IPS DF 6.9 (cell line): ENCODE measurements around the gene MCF2L2.

Source experiments
- DNase-seq: peaks from one replicate; pipeline ENCODE4 v3.0.0-alpha.2; 2013; ENCODE audit warnings: low read depth, low spot score
- H3K27ac ChIP-seq: one replicate; pipeline ENCODE4 v1.5.1; 2013; ENCODE audit warnings: low read length, control low read depth
- H3K27me3 ChIP-seq: 2 replicates; pipeline ENCODE4 v1.6.1; 2013; ENCODE audit warnings: mild to moderate bottlenecking, low read length; ENCODE audit not compliant: control insufficient read depth, insufficient read depth
- H3K36me3 ChIP-seq: 2 replicates; pipeline ENCODE4 v1.6.1; 2013; ENCODE audit warnings: low read length; ENCODE audit not compliant: control insufficient read depth, insufficient read depth
- H3K4me1 ChIP-seq: 2 replicates; pipeline ENCODE4 v1.6.1; 2013; ENCODE audit warnings: low read length; ENCODE audit not compliant: control insufficient read depth, insufficient read depth
- H3K4me3 ChIP-seq: 2 replicates; pipeline ENCODE4 v1.5.1; 2013; ENCODE audit warnings: mild to moderate bottlenecking, low read length
- H3K9me3 ChIP-seq: 2 replicates; pipeline ENCODE4 v1.6.1; 2013; ENCODE audit warnings: low read length, inconsistent platforms; ENCODE audit not compliant: control insufficient read depth, insufficient read depth
- WGBS: extraction: QIAGEN DNeasy Blood & Tissue Kit; methylation state at CpG from one replicate; pipeline ENCODE4 v1.1.7; 2013; ENCODE audit warnings: mixed read lengths, missing lambda C conversion rate; ENCODE audit not compliant: insufficient read length, insufficient coverage; 5-methylcytosine and 5-hydroxymethylcytosine counted together

Gene MCF2L2

DNA sequence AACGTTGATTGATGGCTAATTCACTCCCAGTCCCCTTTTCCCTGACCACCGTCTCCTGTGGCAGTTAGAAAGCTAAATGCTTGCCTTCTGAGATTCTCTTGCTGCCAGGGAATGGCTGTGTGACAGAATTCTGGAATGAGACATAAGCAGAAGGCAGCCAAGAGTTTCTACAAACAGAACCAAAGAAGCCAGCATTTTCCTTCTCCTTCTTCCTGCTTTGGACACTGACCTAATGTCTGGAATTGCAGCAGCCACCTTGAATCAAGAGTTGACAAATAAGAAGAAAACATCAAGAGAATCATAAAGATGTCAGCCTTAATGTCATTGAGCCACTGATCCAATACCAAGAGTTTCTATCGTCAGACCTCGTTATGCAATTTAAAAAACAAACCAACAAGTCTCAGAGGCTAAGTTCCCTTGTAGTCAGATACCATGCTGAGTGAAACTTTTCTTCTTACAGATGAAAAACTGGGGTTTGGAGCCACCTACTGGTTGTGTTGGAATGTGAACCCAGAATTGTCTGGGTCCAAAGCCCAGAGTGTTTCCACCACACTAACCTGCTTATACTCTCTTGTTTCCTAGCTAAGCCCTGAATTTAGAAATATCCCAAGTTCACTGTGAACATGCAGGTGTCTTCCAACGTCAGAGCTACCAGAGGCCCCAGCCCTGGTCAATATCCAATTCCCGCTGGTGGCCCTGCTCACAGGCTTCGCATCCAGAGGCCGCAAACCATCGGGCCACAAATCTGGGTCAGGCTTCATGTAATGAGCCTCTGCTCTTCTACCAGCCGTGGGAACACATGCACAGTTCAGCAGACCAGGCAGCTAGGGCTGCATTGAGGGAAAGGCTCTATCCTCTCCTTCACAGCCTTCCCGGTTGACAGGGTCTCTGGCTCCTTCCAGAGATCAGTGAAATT, 42.5 kb downstream of the MCF2L2 start:
- no peak overlapping the region for H3K4me3 ChIP-seq
- no CpG with 5 or more reads among the region's 11 CpGs for WGBS
- H3K36me3 ChIP-seq: no peaks in the 10 kb centered on the region
- DNase-seq: peak; percentile 39
- H3K27ac ChIP-seq: no peak overlapping the region
- H3K9me3 ChIP-seq: no peaks in the 10 kb centered on the region
- H3K4me1 ChIP-seq: no peaks in the 10 kb centered on the region
- no peaks in the 10 kb centered on the region for H3K27me3 ChIP-seq

DNA sequence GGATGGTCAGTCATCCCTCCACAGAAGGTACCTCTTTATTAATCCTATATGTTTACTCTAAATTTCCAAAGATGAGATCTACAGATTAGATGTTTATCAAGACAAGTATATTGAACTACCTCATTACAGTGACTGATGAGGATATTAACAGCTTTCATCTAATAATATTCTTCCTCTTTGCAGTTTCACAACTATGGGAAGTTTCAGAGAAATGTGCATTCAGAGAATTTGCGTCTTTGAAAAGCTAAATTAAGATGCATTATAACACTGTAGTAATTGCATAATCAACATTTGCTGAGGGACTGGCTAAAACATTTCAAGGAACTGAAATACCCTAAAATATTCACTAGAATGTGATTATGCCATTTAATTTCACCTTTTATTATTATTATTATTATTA, 46.7 kb downstream of the MCF2L2 start:
- Histone ChIP-seq H3K4me3 (no peak overlapping the region), H3K27ac (no peak overlapping the region), H3K4me1 (no peaks in the 10 kb centered on the region), H3K27me3 (no peaks in the 10 kb centered on the region), H3K9me3 (no peaks in the 10 kb centered on the region), H3K36me3 (no peaks in the 10 kb centered on the region; the same call in 1 of the 2 replicates)
- WGBS: no CpG with 5 or more reads among the region's 1 CpG
- DNase-seq: no peak

DNA sequence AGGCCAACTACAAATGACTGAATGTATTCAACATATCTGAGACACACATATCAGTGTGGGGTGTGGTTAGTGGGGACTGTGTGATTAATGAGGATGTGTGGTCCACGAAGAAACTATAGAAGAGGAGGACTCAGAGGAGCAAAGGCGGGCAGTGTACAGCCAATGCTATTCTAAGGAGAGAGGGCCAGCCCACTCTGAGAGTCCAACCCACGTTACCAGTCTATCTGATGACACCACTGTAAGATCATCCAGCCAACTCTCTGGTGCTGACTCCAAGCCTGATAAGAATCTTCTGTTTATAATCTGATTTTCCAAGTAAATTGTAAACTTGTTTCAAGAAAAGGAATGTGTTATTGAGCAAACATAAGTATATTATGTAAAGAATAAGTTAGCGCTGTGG, 47.2 kb downstream of the MCF2L2 start:
- H3K4me1 ChIP-seq: no peaks in the 10 kb centered on the region
- no CpG with 5 or more reads among the region's 4 CpGs for WGBS

DNA sequence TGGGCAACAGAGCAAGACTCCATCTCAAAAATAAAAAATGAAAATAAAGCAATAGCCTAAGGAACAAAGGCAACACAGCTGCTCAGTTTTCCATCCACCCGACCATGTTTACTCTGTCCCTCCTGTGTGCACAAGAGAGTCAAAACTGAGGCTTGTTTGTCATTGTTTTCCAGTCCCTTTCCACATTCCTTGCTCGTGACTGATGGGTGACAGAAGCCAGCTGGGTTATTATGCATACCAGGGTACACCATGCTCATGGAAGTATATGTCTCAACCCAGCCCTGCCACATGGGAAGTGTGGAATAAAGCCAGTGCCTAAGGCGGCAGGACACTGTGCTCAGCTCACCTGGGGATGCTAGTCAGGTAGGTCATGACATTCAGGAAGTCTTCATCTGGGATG, 49.5 kb downstream of the MCF2L2 start:
- no peaks in the 10 kb centered on the region for H3K4me1 ChIP-seq

More for the DNA sequence above, 47.2 kb downstream of the MCF2L2 start:
- Histone ChIP-seq H3K9me3 (no peaks in the 10 kb centered on the region), H3K36me3 (no peaks in the 10 kb centered on the region; the same call in 1 of the 2 replicates), H3K27ac (no peak overlapping the region), H3K27me3 (no peaks in the 10 kb centered on the region), H3K4me3 (no peak overlapping the region)
- no peak for DNase-seq

DNA sequence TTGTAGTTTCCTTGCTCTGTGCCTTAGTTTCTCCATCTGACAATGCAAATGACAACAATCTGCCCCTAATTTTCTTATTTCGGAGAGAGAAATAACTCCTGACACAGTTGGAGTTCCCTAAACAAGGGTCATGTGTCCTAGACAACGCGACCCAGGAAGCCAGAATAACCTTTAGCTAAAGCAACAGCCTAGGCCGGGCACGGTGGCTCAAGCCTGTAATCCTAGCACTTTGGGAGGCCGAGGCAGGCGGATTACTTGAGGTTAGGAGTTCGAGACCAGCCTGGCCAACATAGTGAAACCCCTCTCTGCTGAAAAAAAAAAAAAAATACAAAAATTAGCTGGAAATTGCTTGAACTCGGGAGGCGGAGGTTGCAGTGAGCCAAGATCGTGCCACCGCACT, 49.9 kb downstream of the MCF2L2 start:
- DNase-seq: no peak
- Histone ChIP-seq H3K27me3 (no peaks in the 10 kb centered on the region), H3K27ac (no peak overlapping the region), H3K9me3 (no peaks in the 10 kb centered on the region), H3K4me1 (no peaks in the 10 kb centered on the region), H3K36me3 (no peaks in the 10 kb centered on the region; the same call in 1 of the 2 replicates), H3K4me3 (no peak overlapping the region)
- WGBS: no CpG with 5 or more reads among the region's 12 CpGs

More for the DNA sequence above, 49.5 kb downstream of the MCF2L2 start:
- no peaks in the 10 kb centered on the region for H3K27me3 ChIP-seq
- no peak overlapping the region for H3K4me3 ChIP-seq
- no peak overlapping the region for H3K27ac ChIP-seq
- DNase-seq: no peak
- H3K36me3 ChIP-seq: no peaks in the 10 kb centered on the region; the same call in 1 of the 2 replicates
- no CpG with 5 or more reads among the region's 3 CpGs for WGBS
- H3K9me3 ChIP-seq: no peaks in the 10 kb centered on the region

DNA sequence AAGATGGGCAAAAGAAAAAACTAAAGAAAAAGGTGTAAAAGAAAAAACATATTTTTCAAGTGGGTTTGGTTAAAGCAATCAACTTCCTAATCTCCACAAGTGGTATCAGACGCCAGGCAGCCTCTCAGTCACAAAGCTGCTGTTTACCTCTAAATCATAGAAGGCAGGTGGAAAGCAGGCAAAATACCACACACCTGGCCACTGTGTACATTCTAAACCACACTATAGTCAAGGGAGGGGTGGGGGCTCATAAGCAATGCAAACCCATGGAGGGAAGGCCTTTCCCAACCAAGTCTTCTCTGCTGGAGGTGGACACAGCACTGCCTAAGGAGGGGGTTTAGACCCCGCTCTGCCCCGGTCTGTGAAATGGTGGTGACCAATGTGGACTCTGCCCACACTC, 50.4 kb downstream of the MCF2L2 start:
- WGBS: no CpG with 5 or more reads among the region's 3 CpGs
- no peaks in the 10 kb centered on the region for H3K4me1 ChIP-seq
- no peaks in the 10 kb centered on the region for H3K27me3 ChIP-seq
- H3K4me3 ChIP-seq: no peak overlapping the region
- H3K36me3 ChIP-seq: no peaks in the 10 kb centered on the region; the same call in 1 of the 2 replicates
- H3K9me3 ChIP-seq: no peaks in the 10 kb centered on the region
- no peak overlapping the region for H3K27ac ChIP-seq
- DNase-seq: no peak

DNA sequence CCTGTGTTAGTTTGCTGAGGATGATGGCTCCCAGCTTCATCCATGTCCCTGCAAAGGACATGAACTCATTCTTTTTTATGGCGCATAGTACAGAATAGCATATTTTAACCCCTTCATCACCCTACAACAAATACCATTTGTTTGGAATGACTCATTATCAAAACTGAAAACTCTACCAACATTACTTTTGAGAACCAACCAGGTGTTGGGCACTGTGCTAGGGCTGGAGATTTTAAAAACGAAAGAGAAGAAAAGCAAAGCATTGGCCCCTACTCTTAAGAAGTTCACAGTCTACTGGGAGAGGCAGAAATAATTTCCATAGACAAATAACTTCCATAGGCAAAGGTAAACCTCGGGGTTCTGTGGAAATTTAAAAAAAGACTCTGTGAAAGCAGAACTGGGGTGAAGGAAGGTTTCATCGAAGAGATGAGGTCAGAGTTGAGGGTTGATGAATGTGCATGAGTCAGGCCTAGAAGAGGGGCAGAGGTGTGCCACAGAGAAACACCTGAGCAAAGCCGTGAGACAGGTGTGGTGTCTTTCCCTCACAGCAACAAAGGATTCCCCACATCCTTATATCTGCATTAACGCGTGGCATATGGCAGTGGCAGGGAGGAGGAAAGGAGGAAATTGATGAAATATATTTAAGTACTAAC, 51.0 kb downstream of the MCF2L2 start:
- Histone ChIP-seq H3K4me1 (no peaks in the 10 kb centered on the region), H3K27me3 (no peaks in the 10 kb centered on the region), H3K4me3 (no peak overlapping the region), H3K36me3 (no peaks in the 10 kb centered on the region; the same call in 1 of the 2 replicates), H3K9me3 (no peaks in the 10 kb centered on the region), H3K27ac (no peak overlapping the region)
- no peak for DNase-seq
- WGBS: no CpG with 5 or more reads among the region's 7 CpGs

DNA sequence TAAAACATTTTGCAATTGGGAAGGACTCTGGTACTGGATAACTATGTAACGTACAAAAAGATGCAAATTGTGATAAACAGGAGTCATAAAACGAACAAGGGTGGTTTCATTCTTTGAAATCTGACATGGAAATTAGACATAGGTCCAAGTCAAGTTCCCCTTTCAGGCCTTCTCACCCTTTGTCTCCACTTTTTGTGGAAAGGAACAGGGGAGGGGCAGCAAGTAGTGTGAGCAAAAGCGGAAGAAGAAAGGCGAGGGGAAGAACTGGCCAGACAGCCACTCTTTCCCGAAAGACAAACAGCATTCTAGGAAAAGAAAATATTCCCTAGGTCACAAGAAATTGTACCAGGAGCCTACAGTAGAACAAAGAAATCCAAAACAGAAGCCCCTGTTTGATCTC, 52.6 kb downstream of the MCF2L2 start:
- WGBS: no CpG with 5 or more reads among the region's 5 CpGs
- Histone ChIP-seq H3K27ac (no peak overlapping the region), H3K27me3 (no peaks in the 10 kb centered on the region), H3K9me3 (no peaks in the 10 kb centered on the region), H3K4me1 (no peaks in the 10 kb centered on the region), H3K36me3 (no peaks in the 10 kb centered on the region; the same call in 1 of the 2 replicates), H3K4me3 (no peak overlapping the region)
- no peak for DNase-seq

DNA sequence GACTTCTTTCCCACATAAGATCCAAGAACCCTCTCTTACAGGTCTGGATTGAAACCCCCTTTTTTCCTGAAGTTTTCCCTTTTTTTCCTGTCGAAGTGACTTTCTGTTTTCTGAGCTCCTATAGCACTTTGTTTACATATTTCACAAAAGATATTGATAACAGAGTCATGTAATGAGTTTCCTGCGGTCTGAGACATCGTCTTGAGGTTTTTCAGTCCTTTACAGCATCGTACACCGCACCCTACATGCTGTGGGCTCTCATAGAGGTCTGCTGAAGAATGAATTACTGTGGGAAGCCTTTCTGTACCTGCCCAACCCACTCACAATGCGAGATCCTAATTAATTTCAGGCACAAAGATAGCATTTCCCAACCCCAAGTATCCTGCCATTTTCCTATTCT, 53.1 kb downstream of the MCF2L2 start:
- no peak overlapping the region for H3K4me3 ChIP-seq
- H3K27me3 ChIP-seq: no peaks in the 10 kb centered on the region
- no peak overlapping the region for H3K27ac ChIP-seq
- no peaks in the 10 kb centered on the region; the same call in 1 of the 2 replicates for H3K36me3 ChIP-seq
- no CpG with 5 or more reads among the region's 6 CpGs for WGBS
- DNase-seq: no peak
- H3K9me3 ChIP-seq: no peaks in the 10 kb centered on the region
- H3K4me1 ChIP-seq: no peaks in the 10 kb centered on the region

DNA sequence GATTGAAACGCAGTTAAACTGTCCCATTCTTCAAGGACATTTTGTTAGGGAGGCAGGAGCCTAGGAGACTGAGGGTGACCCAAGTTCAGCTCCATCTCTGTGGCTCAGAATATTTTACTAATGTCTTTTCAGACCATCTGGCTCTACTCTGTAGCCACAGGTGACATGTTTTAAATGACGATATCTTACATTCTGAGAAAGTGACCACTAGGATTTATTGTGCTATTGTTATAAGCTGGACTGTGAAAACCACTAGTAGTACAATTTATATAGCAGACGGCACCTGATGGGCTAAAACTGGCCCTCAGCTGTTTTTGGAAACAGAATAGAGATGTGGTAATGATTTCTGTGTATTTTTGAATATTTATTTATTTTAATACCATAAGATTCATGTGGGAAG, 55.5 kb downstream of the MCF2L2 start:
- H3K27ac ChIP-seq: no peak overlapping the region
- no CpG with 5 or more reads among the region's 3 CpGs for WGBS
- DNase-seq: no peak
- no peaks in the 10 kb centered on the region for H3K36me3 ChIP-seq
- H3K9me3 ChIP-seq: no peaks in the 10 kb centered on the region
- H3K4me1 ChIP-seq: no peaks in the 10 kb centered on the region
- no peaks in the 10 kb centered on the region for H3K27me3 ChIP-seq
- no peak overlapping the region for H3K4me3 ChIP-seq
